NCI-H146 treated with DMSO at 0.1 percent for 48 hours (cell line): ENCODE results near the gene ITGAD.
"Not testable (repeated sequence)": the region's sequence is repeated elsewhere in the genome, so short reads cannot be mapped to it uniquely, and the experiment has no call there.

Experiments used
- DNase-seq: peaks from one replicate; lab custom pipeline; 2025; ENCODE audit not compliant: unreplicated experiment; lab: John Stamatoyannopoulos, UW

Gene ITGAD

GRCh38 chr16:31429314-31429713 lies 36.2 kb downstream of the ITGAD start:
- no peak for DNase-seq

- no peak for DNase-seq
Observed at GRCh38 chr16:31429796-31430195, 36.7 kb downstream of the ITGAD start.

- no peak for DNase-seq
Observed at GRCh38 chr16:31430380-31431052, 37.4 kb downstream of the ITGAD start.

- DNase-seq: no peak
Observed at GRCh38 chr16:31435341-31436220, 42.4 kb downstream of the ITGAD start.

GRCh38 chr16:31436221-31437045 lies 43.3 kb downstream of the ITGAD start:
- no peak for DNase-seq

GRCh38 chr16:31438414-31438813 lies 45.3 kb downstream of the ITGAD start:
- DNase-seq: no peak

GRCh38 chr16:31439023-31439422 lies 45.9 kb downstream of the ITGAD start:
- not testable (repeated sequence) for DNase-seq

- no peak for DNase-seq
Observed at GRCh38 chr16:31439519-31439918, 46.4 kb downstream of the ITGAD start.

DNA sequence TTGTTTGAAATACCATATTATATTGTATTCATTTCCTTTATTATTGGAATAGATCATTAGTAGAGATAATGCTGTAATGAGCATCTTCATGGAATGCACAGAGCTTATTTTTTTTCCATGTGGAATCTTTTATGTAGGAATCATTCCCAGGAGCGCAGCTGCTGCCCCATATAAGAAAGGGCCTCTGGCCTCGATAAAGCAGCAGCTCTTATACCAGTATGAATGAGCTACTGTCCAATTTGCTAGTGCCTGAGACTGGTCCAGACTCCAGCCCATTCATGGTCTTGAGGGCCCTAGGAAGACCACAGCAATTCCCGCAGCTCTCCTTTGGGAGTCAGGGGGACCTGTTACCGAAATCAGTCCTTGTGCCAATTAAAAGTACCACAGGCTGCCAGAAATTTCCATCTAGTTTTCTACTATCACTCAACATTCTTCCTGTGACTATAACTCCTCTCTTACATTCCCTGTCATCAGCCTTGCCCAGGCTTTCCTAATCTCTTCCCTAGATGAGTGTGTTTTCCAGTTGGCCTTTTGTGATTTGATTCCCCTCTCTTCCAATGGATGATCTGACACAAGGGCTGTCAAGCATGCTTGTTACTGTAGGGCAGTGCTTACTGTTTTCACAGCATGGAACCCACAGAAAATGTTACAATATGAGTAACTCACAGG lies 47.5 kb downstream of the ITGAD start:
- DNase-seq: no peak

DNA sequence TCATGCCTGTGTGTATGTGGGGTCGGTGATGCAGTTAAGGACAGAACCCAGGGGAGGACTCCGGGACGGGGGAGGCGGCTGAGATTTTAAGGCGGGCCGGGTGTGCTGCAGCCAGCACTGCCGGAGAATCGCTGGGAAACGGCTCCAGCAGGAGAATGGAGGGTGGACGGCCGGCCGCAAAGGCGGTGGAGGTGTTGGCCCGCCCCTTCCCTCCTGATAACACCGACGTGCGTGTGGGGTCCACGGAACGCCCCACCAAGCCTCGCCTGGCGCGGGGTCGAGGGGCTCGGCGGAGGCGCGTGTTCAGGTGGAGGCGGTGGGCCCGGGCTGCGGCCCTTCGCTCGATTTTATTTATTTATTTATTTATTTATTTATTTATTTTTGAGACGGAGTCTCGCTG lies 48.8 kb downstream of the ITGAD start:
- DNase-seq: no peak

DNA sequence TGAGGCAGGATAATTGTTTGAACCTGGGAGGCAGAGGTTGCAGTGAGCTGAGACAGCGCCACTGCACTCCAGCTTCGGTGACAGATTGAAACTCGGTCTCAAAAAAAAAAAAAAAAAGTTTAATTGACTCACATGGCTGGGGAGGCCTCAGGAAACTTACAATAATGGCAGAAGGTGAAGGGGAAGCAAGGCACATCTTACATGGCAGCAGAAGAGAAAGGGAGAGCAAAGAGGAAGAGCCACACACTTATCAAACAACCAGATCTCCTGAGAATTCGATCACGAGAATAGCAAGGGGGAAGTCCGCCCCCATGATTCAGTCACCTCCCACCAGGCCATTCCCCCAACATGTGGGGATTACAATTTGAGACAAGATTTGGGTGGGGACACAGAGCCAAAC lies 52.8 kb downstream of the ITGAD start:
- DNase-seq: not testable (repeated sequence)

DNA sequence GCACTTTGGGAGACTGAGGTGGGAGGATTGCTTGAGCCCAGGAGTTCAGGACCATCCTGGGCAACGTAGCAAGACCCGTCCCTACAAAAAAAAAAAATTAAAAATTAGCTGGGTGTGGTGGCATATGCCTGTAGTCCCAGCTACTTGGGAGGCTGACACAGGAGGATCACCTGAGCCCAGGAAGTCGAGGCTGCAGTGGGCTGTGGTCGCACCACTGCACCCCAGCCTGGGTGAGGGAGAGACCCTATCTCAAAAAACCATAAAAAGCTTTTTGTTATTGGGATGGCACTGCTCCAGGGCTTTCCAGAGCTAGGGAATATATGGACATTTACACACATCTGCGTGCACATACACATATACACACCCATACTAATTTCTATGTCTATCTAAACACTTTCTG lies 58.1 kb downstream of the ITGAD start:
- no peak for DNase-seq

- peak; percentile 64 for DNase-seq
Observed at GRCh38 chr16:31451681-31452351, 58.7 kb downstream of the ITGAD start.

DNA sequence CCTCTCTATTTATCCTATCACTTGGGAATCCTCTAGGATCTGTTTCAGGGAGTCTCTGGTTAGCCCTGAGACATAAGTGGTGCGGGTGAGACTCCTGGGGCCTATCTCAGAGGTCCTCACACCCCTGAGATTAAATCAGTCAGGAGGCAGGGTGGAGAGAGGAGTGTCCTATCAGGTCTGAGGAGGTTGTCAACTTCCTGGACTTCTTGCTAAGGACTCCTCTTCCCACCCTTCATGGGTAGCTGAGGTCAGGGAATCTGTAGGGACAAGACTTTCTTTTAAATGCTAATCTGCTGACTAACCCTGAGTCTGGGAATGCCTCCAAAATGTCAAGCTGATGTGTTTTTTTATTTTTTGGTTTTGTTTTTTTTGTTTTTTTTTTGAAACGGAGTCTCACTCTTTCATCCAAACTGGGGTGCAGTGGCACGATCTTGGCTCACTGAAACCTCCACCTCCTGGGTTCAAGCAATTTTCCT lies 59.5 kb downstream of the ITGAD start:
- no peak for DNase-seq

- DNase-seq: no peak
Observed at GRCh38 chr16:31453255-31454204, 60.4 kb downstream of the ITGAD start.

DNA sequence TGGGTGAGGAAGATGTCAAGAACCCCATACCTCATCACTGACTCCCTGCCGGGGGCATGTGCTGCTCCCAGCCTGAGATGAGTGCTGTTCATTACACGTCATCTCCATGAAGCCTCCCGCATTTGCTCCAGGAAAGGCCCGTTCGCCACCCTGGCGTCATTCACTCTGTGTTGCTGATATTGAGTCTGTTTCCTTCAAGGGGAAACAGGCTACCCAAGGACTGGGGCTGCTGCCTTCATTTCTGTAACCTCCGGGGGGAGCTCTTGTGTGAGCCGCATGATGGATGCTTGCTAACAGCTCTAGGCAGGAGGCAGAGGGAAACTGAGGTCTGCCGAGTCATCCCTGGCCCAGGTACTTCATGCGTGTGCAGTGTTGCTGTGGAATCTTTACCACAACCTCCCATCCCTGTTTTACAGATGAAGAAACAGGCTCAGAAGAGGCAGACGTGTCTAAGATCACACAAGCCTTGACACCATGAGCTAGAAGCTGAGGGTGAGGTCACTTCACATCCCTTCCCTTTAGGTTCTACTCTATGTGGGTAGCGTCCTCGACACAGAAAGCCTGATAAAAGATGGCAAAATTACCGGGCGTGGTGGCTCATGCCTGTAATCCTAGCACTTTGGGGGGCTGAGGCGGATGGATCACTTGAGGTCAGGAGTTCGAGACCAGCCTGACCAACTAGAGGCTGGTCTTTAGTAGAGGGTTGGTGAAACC lies 62.6 kb downstream of the ITGAD start:
- DNase-seq: no peak

- no peak for DNase-seq
Observed at GRCh38 chr16:31456988-31457360, 63.8 kb downstream of the ITGAD start.

DNA sequence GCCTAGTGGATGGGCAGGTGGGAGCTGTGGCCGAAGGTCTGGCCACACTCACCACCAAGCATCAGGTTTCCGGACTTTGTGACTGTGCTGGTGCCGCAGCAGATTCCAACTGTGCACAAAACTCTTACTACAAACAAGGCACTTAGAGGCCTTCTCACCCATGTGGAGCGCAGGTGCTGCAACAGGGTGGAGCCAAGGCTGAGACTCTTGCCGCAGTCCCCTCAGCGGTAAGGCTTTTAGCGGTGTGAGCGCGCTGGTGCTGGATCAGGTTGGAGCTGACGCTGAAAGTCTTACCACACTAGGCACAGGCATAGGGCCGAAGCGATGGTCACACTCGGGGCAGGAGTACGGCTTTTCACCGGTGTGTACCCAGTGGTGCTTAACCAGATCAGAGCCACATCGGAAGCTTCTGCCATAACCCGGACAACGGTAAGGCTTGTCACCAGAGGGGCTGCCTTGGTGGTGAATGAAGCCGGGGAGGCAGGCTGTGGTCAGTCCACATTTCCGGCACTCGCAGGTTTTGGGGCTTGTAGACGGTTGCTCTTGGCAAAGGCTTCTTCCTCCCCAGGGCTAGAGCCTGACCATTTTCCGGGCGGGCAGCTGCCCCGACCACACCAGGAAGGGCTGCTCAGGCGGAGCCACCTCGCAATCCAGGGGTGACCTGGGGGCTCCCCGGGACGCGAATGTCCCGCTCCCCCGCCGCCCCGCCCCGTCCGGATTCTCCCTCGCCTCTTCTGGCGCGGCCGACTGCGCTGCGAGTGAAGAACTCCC lies 65.1 kb downstream of the ITGAD start:
- peak; percentile 53 for DNase-seq
